Measurements from ENCODE around the gene TTLL12. TPM values are rescaled to one million over a fixed set of nuclear protein-coding genes. Genes with fewer than 3 reads are reported as not detected.

The TTLL12 gene
- total RNA-seq, 1 donor from 2014 or later, result 53.7 TPM

DNA sequence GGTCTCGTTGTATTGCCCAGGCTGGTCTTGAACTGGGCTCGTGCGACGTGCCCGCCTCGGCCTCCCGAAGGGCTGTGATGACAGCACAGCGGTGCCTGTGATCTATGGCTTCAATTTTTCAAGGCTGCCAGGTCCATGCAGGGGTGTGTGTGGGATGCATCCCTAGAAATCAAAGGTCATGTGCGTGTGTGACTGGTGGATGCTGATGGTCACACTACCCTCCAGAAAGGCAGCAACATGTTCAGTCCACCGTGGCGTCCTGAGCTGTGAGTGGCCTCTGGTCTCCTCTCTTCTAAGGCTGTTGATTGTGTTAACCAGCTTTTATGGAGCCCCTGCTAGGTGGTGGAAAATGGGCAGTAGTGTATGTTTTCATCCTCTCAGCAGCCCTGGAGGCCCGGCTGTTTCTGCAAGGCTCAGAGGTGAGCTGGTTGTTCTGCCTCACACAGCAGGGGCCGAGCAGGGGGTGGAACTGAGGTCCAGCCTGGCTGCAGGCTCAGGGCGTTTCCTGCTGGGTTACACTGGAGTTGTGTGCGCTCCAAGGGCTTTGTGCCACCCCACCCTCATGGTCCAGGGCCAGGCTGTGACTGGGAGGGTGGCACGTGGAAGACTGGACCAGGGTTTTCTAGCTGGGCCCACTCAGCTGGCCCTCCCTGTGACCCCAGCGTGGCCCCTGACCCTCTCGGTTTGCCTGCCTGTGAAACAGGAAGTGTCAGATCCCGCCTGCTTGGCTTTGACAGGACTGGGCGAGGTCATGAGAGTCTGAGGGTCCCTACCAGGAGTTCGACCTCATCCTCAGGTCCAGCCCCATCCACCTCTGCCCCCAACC, 68.7 kb downstream of the TTLL12 start:
- Histone ChIP-seq H3K4me3 (ENCODE audit: low read depth, low read length) (no peak overlapping the region), H3K36me3 (ENCODE audit: control insufficient read depth, insufficient read depth, low read length) (no peaks in the 10 kb centered on the region), H3K27me3 (ENCODE audit: control insufficient read depth, insufficient read depth, low read length) (no peaks in the 10 kb centered on the region)
- TF ChIP-seq, protein P1, sequence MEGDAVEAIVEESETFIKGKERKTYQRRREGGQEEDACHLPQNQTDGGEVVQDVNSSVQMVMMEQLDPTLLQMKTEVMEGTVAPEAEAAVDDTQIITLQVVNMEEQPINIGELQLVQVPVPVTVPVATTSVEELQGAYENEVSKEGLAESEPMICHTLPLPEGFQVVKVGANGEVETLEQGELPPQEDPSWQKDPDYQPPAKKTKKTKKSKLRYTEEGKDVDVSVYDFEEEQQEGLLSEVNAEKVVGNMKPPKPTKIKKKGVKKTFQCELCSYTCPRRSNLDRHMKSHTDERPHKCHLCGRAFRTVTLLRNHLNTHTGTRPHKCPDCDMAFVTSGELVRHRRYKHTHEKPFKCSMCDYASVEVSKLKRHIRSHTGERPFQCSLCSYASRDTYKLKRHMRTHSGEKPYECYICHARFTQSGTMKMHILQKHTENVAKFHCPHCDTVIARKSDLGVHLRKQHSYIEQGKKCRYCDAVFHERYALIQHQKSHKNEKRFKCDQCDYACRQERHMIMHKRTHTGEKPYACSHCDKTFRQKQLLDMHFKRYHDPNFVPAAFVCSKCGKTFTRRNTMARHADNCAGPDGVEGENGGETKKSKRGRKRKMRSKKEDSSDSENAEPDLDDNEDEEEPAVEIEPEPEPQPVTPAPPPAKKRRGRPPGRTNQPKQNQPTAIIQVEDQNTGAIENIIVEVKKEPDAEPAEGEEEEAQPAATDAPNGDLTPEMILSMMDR (IDR thresholded peaks at IDR 0.05; ENCODE audit: insufficient read depth, low read length, severe bottlenecking), result no peak
- no peak for DNase-seq (ENCODE audit: low read depth)
- no peak for FAIRE-seq

DNA sequence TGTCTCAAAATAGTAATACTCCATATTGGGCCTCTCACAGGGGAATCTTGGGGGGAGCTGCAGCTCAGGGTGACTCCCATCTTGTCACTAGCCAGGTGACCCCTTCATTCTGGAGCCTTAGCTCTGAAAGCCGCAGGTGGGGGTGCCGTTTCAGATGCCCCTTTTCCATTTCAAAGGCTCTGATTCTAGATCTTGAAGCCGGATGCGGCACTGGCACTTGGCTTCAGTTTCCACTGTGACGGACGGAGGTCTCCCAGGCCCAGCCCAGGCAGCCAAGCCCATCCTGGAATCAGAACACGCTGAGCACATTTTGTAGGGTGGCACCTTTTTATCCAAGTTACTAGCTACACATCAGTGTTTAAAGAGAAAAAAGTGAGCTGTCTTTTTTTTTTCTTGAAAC, 70.0 kb downstream of the TTLL12 start:
- DNase-seq (ENCODE audit: low read depth), result no peak
- Histone ChIP-seq H3K27me3 (ENCODE audit: control insufficient read depth, insufficient read depth, low read length) (no peaks in the 10 kb centered on the region), H3K36me3 (ENCODE audit: control insufficient read depth, insufficient read depth, low read length) (no peaks in the 10 kb centered on the region), H3K4me3 (ENCODE audit: low read depth, low read length) (no peak overlapping the region)
- TF ChIP-seq, protein P1 (IDR thresholded peaks at IDR 0.05; ENCODE audit: insufficient read depth, low read length, severe bottlenecking), result no peak
- FAIRE-seq, result no peak

Other genes with a start within 250 kb of the TTLL12 start
- gene PACSIN2, start 172.0 kb downstream of the TTLL12 start, total RNA-seq, result 49.8 and 68.9 TPM in 2 replicates
- gene TTLL1, start 97.7 kb downstream of the TTLL12 start, total RNA-seq, result 6.3 and 11.1 TPM in 2 replicates
- 56.8 and 66.6 TPM in 2 replicates for gene BIK, start 76.4 kb downstream of the TTLL12 start, total RNA-seq
- 10.6 and 11.8 TPM in 2 replicates for gene MCAT, start 43.7 kb downstream of the TTLL12 start, total RNA-seq
- gene TSPO, start 35.6 kb downstream of the TTLL12 start, total RNA-seq, result 419 and 486 TPM in 2 replicates
- under 0.01 TPM in 1 of 2 replicates, not detected in the other for gene SCUBE1, start 156.2 kb upstream of the TTLL12 start, total RNA-seq
- gene MPPED1, start 224.9 kb upstream of the TTLL12 start, total RNA-seq, result not detected in 2 replicates

All from bronchial epithelial cell (primary cell).